NCI-H526 treated with DMSO at 0.1 percent for 48 hours (cell line): ENCODE measurements around the gene KIF2C.
"Not testable (repeated sequence)": the region's sequence is repeated elsewhere in the genome, so short reads cannot be mapped to it uniquely, and the experiment has no call there.

Experiments used
- DNase-seq: peaks from one replicate; lab custom pipeline; 2025; lab: John Stamatoyannopoulos, UW

Gene KIF2C

GRCh38 chr1:44812822-44813543, 73.3 kb downstream of the KIF2C start:
- DNase-seq = no peak

GRCh38 chr1:44815926-44816325, 76.3 kb downstream of the KIF2C start:
- not testable (repeated sequence) for DNase-seq

GRCh38 chr1:44817307-44817706, 77.7 kb downstream of the KIF2C start:
- DNase-seq = no peak
